Suppressor macrophage treated with lipopolysaccharide for 4 hours (primary cell): ENCODE measurements around the gene SDE2.
"Not testable (repeated sequence)": the region's sequence is repeated elsewhere in the genome, so short reads cannot be mapped to it uniquely, and the experiment has no call there.

Experiments
- DNase-seq: peaks from one replicate; pipeline ENCODE4 v3.0.0-alpha.2; 2020

SDE2 gene

DNA sequence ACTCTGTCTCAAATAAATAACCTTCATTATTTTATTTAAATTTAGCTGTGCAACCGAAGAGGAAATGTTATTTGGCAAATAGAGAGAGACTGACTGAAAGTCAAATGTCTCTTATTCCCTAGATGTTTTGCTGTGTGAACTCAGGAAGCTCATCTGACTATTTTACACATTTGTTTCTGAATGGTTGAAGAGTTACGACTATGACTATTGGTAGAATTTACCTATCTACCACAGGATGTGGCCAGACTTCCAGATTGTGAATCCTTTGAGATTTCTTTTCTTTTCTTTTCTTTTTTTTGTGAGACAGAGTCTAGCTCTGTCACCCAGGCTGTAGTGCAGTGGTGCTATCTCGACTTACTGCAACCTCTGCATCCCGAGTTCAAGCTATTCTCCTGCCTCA is 5.3 kb upstream of the SDE2 start:
- DNase-seq = no peak

DNA sequence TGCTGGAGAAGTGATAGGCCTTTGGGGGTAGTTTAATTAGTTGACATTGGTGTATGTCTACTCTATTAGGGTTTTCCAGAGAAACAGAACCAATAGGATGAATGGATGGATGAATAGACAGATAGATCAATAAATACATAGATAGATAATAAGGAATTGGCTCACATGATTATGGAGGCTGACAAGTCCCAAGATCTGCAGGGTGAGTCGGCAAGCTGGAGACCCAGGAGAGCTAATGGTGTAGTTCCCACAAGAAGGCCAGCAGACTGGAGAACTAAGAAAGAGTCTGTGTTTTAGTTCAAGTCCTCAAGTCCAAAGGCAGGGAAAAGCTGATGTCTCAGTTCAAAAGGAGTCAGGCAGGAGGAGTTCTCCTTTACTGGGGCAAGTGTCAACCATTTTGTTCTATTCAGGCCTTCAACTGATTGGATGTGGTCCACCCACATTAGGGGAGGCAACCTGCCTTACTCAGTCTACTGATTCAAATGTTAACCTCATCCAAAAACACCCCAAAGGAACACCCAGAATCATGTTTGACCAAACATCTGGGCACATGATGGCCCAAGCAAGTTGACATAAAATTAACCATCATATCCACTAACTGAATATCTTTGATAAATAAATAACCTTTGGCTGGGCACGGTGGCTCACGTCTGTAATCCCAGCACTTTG is 4.5 kb upstream of the SDE2 start:
- DNase-seq = peak; percentile 14

DNA sequence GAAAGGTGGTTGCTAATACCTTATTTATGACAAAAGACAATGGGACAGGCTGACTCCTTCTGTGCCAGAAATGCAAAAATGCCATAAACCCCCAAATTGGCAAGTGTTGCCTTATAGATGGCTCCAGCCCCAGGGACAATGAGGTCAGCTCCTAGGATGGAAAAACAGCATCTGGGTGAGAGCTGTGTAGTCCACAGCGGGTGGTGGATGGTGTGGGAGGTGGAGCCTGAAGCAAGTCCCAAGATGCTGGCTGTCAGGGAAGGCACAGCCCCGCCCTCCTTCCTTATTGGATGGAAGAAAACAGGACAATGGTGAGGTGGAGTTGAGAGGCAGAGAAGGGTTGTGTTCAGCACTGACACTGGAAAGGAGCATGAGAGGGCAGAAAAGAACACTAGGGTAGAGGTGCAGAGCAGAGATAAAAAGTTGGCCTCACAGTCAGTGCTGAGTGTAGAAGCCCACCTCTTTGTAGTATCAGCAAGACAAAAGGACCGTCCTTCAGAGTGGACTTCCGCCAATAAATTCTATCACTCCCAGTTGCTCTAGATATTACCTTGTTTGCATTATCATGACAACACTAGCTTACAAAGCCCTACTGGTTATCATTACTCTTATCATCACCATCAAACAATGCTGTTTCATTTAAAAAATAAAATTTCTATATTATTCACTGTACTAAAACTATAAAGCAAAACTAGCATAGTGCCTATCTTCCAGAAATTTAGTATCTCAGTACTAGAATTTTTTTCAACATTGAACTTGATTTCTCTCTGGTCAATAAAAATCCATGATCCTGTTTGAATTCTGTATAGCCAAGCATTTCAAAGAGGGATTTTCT is 3.7 kb upstream of the SDE2 start:
- peak; percentile 86 for DNase-seq

DNA sequence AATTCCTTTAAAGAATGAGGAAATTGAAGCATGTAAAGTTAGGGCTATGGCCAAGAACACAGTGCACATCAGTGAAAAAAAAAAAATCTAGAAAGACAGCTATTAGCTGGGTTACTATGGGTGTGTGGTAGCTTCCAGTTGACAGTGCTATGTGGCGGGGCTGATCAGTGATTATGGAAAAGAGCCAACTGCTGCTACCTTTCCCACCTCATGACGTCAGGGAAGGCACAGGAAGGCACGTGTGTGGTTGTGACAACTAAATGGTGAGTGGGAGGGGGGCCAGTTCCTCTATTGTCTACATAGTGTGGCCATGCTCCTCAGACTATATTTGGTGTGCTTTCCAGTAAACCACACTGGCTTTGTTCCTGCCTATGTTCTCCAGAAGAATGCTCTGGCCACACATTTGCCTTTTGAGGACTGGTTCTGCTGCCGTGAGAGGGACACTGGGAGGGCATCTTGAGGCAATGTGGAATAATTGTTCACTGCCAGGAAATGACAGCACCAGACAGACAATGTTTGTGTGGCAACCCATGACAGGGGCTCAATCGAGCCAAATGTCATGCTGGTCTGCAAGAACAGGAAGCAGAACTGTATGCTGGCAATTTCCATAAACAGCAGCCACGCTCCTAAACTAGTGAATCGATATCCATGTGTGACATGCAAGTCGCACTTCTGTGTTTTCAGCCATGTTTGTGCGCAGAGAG is 3.0 kb upstream of the SDE2 start:
- peak; percentile 96 for DNase-seq

DNA sequence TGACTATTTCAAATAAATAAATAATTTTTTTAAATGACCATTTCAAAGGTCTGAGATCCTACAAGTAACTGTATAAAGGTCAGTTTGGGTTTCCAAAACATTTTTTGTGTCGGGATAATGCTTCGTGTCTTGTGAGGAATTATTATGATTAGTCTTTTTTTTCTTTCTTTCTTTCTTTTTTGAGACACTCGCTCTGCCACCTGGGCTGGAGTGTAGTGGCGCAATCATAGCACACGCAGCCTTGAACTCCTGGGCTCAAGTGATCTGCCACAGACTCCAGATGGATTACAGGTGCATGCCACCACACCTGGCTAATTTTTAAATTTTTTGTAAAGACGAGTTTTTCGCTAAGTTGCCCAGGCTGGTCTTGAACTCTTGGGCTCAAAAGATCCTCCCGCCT is 1.9 kb upstream of the SDE2 start:
- no peak for DNase-seq

DNA sequence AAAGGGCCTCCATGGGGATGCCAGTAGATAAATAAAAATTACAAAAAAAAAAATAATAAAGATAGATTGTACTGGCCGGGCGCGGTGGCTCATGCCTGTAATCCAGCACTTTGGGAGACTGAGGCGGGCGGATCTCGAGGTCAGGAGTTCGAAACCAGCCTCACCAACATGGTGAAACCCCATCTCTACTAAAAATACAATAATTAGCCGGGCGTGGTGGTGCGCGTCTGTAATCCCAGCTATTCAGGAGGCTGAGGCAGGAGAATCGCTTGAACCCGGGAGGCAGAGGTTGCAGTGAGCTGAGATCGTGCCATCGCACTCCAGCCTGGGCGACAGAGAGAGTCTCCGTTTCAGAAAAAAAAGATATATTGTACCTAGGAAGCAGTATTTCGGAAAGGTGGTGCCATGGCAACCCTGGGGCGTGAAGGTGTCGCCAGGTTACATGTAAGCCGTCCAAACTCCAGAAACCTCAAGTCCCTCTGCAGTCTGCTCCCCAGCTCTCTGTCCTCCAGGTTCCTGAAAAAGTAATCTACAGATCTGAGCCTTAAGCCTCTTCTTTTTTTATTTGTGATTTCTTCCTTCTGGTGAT is 1.4 kb upstream of the SDE2 start:
- DNase-seq = not testable (repeated sequence)

DNA sequence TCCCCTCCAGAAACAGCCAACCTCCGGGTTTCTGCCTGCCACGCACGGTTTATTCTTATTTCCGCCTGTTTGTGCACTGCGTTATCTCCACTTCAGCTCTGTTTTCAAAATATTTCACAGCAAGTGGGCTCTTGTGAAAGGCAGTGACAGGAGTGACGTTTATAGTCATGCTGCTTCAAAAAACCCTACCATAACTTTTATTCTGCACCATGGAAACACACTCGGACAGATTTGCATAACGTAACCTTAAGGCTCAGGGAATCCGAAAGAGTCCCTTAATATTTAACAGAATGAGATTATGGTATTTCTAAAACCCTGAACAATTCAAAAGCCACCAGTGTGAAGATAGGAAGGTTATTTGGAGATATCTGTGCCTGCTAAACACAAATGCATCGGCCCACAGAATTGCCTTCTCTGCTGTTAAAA is 782 bp upstream of the SDE2 start:
- peak; percentile 89 for DNase-seq

DNA sequence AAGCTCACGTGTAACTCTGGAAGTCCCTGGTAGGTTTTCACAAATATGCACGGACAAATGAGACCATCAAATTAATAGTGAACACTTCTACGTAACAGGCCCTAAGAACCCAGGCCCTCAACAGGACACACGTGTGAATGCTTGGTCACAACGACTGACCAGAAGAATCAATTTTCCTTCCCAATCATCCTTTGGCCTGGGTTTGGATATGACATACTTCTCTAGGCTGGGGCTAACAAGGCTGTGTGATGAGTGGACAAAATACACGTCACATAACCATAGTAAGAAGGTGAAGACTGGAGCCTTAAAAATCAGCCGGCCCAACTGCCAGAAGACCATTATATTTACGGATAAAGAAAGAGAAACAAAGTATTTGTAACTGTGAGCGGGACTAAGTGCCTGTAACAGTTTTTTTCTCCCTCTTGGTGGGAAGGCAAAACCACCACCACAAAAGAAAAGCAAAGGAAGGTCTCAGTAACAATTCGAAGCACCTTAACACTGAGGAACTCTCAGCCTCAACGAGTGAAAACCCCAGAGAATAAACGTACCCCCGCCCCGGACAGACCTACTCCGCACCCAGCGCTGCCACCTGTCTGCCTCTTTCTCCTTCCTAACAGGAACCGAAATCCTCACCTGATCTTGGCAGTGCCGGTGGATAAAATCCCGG is 450 bp downstream of the SDE2 start:
- peak; percentile 49 for DNase-seq

DNA sequence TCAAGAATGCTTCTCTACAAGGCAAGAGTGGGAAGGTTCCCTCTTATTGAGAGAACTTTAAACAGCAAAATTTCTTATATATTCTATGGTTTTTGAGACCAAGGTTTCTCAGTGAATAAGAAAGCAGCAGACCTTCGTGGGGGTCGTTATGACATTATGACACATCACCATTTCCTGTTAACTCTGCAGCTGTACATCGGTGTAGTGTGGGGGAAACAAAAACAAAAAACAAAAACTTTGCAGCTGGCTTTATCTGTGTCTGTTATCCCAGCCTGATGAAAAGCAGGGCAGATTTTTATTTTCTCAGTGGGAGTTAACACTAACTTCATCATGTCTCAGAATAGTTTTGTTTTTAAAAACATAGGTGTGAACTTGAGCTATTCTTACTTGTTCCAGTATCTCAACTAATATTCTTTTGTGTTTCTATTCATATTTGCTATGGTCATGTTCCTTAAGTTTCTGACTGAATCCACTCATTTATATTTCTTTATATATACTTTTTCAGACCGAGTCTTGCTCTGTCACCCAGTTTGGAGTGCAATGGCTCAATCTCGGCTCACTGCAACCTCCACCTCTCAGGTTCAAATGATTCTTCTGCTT is 2.1 kb downstream of the SDE2 start:
- peak; percentile 28 for DNase-seq

DNA sequence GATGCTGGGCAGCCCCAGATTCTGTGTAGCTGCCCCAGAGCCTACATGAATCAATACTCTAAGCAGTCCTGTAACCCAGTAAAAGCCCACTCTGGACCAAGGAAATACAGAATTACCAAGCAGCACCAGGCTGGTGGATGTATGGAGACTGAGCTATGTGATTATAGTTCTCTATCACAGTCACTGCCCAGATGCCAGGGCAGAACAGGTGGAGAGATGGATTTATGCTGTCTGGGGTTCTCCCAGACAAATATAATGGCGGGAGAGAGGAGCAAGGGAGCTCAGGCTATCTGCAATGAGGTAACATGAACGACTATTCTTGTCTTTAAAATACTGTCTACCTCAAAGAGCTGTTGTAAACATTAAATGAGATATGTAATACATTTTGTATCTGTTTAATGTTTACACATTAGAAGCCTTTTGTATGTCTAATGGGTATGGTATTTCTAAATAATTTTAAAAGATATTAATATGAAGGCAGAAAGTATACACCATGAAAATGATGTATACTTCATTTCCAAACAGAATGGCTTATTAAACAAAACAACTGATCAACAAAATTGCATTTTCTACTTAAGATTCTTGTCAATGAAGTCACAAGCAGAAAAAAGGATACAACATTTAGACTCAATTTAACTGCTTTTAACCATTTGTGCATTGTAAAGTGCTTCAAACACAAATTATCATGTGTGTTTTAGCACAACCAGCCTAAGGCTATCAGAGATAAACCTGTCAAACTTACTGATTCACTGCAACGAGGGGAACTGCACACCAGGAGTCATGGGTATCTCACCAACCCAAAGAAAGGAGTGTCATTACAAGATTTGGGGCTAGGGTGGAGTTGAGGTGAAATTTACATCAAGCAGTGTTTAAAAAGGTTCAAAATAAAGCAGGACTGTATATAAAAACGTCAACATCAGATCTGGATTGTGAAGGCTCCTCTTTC is 3.0 kb downstream of the SDE2 start:
- no peak for DNase-seq

DNA sequence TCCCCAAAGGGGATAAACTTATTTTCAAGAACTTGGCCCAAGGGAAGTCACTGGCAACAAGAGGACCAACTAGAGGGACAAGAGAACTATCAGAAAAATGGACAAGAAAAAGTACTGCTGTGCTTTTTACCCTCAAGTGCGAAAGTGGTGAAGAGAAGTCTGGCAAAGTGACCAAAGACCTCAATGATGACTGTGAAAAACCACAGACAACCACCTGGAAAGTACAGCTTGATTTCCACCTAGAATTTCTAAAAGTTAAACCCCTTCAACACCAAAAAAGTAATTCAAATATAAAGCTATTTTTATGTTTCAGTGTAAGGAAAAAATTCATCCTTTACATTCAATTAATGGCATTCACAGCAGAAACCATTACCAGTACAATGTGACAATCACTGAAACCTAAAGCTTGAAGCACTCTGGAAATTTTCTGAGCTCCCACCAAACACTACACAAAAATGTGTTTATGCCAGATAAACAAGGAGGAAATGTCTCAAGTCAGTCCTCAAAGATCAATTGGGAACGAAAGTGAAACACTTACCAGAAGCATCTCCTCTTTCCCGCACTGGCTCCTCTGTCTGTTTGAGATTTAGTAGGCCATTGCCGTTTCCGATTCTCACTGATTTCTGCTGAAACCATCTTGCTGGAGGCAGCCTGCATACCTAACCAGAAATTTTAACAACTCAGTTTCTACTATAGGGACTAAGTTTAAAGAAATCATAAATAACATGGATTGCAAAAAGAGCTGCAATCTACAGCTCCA is 8.3 kb downstream of the SDE2 start:
- no peak for DNase-seq

DNA sequence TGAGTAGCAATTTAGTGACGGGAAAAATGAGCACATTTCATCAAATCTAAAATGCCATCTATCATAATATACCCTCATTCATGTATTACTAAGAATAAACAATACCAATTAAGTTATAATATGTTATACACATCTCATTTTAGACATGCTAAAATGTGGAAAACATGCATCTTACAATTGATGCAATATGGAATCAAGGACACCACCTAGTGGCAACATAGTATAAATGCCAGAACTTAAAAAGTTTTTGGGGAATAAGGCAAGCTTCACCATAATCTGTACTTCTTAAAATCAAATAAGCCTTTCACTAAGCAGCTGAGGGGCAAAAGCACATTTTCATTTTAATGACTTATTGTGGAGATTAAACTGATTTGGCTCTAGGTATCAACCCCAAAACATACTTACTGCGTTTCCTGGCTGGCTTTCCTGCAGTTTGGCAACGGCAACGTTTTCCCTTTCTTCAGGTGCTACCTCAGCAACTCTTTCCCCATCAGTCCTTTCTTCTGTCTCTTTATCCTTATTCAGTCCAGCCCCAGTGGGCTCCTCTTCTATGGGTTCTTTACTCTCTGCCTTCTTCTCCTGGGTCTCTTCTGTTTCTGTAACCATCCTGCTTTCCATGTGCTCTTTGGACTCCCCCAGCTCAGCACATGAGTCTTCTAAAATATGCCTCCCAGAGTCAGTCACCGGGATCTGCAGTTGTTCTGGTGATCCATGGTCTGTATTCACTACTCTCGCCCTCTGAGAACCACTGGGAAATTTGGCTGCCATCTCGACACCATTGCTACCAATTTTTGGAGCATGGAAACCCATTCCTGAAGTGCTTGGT is 11.4 kb downstream of the SDE2 start:
- peak; percentile 59 for DNase-seq

DNA sequence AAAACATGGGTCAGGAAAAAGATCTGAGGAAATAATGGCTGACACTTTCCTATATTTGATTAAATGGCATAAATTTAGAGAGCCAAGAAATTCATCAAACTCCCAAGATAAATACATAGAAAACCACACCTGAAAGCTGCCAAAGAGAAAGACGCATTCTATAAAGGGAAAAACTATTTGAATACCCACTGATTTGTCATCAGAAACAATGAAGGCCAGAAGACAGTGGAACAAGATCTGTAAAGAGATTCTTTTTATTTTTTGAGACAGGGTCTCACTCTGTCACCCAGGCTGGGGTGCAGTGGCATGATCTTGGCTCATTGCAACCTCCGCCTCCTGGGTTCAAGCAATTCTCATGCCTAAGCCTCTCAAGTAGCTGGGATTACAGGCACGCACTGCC is 17.4 kb downstream of the SDE2 start:
- no peak for DNase-seq

DNA sequence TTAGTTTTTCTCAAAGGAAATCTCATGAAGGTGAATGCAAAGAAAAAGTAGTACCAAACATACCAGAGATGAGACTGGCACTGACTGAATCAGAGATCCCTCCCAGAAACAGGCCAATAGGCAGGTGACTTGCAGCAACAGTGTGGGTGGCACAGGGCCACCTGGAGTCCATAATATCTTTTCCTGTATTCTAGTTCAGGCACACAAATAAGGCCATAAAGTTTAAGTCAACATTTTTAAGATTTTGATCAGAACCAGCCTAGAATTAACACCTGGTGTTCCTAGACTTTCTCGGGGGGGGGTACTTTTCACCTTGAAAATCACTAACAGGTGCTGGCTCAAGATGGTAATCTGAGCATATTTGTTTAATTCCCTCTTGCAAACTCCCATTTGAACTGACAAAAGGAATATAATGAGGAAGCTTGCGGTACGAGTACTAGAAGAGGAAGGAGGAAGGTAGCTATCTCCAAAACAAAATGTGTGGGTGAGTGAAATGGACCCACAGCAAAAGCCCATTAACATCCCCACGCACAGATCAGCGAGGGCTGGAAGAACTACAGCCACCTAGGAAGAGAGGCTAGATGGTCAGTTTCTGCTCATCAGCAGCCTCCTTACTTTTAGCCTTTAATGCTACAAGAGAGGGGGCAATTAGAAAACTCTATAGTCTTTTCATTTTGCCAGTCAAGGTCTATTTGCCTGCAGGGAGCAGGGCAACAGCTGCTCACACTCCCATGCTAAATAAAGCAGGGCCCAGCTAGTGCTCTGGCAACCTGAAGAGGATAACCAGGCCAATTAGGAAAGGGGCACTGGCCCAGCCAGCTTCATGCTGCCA is 18.9 kb downstream of the SDE2 start:
- DNase-seq = no peak

DNA sequence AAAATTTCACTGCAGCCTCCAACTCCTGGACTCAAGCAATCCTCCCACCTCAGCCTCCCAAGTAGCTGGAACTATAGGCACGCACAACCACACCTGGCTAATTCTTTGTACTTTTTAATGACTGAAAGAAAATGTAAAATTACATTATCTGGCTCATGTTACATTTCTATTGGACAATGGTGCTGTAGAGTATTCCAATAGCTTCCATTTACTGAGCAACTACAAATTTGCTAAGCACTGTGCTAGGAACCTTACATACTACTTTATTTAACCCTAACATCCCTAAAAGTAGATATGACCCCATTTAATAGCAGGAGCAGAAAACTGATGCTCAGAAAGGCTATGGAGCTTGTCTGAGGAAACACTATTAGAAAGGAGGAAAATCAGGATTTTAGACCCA is 19.7 kb downstream of the SDE2 start:
- DNase-seq = no peak

DNA sequence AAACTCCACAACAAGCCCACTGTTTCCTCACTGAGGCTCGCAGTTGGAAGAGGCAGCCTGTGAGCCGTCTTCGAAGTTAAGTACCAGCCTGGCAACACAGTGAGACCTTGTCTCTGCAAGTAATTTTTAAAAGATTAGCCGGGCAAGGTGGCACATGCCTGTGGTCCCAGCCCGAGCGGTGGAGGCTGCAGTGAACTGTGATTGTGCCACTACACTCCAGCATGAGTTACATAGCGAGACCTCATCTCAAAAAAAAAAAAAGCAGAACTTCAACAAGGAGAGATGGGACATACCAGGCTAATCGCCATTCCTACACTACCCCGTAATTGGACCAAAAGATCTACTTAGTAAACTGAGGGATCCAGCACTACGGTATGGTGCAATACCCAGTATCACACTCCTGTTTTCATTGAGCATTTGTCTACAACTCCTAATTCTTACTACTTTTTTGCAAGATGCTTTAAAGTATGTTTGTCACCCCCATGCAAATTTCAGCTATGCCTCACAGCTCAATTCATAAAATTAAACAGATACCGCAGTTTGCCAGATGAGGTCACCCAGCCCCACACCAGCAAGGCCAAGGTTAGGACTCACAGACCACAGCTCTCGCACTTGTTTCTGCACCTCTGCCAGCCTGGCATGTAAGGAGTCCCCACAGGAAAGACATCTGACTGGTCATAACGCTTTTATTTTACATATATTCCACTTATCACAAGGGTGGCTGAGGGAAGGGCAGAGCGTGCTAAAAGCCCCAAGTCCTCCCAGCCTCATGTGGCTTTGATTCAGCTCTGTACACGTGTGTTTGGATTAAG is 21.0 kb downstream of the SDE2 start:
- peak; percentile 22 for DNase-seq

DNA sequence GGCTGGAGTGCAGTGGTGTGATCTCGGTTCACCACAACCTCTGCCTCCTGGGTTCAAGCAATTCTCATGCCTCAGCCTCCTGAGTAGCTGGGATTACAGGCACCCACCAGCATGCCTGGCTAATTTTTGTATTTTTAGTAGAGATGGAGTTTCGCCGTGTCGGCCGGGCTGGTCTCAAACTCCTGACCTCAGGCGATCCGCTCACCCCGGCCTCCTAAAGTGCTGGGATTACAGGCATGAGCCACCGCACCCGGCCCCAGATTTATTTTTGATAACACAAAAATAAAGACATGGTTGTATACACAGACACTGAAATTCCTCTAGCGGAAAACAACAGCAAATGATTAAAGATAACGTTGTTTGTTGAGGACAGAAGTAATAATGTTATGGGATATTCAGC is 24.0 kb downstream of the SDE2 start:
- DNase-seq = not testable (repeated sequence)

DNA sequence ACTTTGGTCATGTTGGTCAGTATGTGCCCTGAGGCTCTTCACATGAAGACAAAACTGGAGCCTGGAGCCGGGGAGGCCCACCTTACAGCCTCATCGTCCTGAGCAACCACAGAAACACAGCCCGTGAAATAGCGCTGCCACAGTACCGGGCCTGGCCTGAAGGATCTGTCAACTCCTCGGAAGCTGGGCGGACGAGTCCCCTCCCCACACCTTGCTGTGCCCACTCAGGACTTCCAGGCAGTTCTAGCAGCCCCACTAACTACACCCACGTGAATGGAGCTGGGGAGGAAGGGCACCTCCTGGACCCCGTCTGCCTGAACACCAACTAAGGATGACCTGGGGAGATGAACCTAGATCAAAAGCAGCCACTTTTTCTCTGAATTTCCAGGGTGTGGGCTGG is 24.7 kb downstream of the SDE2 start:
- DNase-seq = no peak
